ENCODE results near the gene ADGRL2.

DNA sequence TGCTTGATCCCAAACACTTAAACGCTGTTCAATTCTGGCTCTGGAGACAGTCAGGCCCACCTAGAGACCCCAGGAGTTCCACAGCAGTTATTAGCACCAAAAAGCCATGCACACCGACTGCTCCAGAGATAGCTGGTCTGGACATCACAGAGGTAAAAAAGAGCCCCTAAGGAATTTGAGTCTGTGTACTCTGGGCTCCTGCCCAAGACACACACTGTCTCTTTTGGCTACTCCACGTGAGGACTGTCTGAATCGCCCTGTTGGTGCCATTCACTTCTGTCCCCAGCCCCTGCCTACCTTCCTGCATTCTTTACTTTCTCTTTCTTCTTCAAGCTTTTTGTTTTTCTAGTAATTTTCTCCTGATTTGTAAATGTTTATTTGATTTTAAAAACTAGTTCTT lies 197.4 kb downstream of the ADGRL2 start:
- no peak for TF ChIP-seq POLR2AphosphoS5 (IDR thresholded peaks at IDR 0.05)
- TF ChIP-seq, protein P1, sequence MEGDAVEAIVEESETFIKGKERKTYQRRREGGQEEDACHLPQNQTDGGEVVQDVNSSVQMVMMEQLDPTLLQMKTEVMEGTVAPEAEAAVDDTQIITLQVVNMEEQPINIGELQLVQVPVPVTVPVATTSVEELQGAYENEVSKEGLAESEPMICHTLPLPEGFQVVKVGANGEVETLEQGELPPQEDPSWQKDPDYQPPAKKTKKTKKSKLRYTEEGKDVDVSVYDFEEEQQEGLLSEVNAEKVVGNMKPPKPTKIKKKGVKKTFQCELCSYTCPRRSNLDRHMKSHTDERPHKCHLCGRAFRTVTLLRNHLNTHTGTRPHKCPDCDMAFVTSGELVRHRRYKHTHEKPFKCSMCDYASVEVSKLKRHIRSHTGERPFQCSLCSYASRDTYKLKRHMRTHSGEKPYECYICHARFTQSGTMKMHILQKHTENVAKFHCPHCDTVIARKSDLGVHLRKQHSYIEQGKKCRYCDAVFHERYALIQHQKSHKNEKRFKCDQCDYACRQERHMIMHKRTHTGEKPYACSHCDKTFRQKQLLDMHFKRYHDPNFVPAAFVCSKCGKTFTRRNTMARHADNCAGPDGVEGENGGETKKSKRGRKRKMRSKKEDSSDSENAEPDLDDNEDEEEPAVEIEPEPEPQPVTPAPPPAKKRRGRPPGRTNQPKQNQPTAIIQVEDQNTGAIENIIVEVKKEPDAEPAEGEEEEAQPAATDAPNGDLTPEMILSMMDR (IDR thresholded peaks at IDR 0.05 in 8 of 11, conservative IDR thresholded peaks at IDR 0.05 in 3 of 11): no peak
